ENCODE measurements around the gene GNPDA1. TPM values are rescaled to one million over a fixed set of nuclear protein-coding genes. Genes with fewer than 3 reads are reported as not detected.

GNPDA1 gene
- total and polyA plus RNA-seq, 2 of the 8 experiments (the other 6 are each of a cell fraction or from before 2014, with no cell fraction given) = 33.0 to 94.3 TPM

- TF ChIP-seq MAX (IDR thresholded peaks at IDR 0.05) (0 out of 2 replicates have a peak, but pooled peaks have one; percentile 43), EZH2 (IDR thresholded peaks at IDR 0.05; ENCODE audit: low read depth, low read length, severe bottlenecking) (no peak), SP2 (IDR thresholded peaks at IDR 0.05; ENCODE audit: low read length) (no peak), MAFK (IDR thresholded peaks at IDR 0.05; ENCODE audit: low read depth, low read length) (no peak), YY1 (IDR thresholded peaks at IDR 0.05; ENCODE audit: low read depth, low read length) (no peak), CHD2 (IDR thresholded peaks at IDR 0.05; ENCODE audit: low read length) (no peak), POLR2A (IDR thresholded peaks at IDR 0.05; ENCODE audit: control extremely low read depth in 1 of 2, low read depth in 2 of 2, low read length in 2 of 2) (no peak), BCL11A (IDR thresholded peaks at IDR 0.05; ENCODE audit: low read depth in 2 of 2, low read length in 2 of 2) (no peak), SIRT6 (IDR thresholded peaks at IDR 0.05; ENCODE audit: low read length) (no peak)
Measured at GRCh38 chr5:141960018-141960417, 52.8 kb downstream of the GNPDA1 start (continued).

All from H1 (cell line).